B cell (primary cell): ENCODE measurements around the gene BRICD5.

ENCODE experiments used
- CTCF ChIP-seq: fragments of 200-600 bp; IDR thresholded peaks from one replicate; pipeline ENCODE4 v1.8.0; 2022; ENCODE audit warnings: antibody characterized with exemption, mild to moderate bottlenecking
- EZH2 ChIP-seq: IDR thresholded peaks from 2 replicates; pipeline ENCODE4 v1.6.1; 2012; ENCODE audit warnings: borderline replicate concordance, low read depth, mild to moderate bottlenecking, moderate library complexity, low read length; ENCODE audit not compliant: insufficient read depth, poor library complexity, severe bottlenecking

DNA sequence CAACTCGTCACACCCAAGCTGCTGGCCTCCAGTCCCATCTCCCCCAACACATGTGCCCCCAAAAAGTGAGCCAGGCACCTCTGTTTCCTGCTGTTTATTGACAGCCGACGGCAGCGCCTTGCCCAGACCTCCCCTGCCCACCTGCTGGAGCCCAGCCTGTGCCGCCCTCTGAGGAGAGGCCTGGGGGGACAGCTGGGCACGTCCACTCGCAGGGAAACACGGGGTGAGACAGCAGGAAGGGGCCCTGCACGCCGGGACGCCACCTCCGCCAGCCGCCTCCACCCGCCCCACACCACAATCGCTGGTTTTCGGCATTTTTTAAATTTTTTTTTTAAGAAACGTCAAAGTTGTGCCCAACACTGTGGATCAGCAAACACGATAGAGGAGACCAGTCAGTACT, 33.6 kb downstream of the BRICD5 start:
- TF ChIP-seq CTCF (no peak), EZH2 (no peak)
